Measurements from ENCODE around the gene HYAL3.

DNA sequence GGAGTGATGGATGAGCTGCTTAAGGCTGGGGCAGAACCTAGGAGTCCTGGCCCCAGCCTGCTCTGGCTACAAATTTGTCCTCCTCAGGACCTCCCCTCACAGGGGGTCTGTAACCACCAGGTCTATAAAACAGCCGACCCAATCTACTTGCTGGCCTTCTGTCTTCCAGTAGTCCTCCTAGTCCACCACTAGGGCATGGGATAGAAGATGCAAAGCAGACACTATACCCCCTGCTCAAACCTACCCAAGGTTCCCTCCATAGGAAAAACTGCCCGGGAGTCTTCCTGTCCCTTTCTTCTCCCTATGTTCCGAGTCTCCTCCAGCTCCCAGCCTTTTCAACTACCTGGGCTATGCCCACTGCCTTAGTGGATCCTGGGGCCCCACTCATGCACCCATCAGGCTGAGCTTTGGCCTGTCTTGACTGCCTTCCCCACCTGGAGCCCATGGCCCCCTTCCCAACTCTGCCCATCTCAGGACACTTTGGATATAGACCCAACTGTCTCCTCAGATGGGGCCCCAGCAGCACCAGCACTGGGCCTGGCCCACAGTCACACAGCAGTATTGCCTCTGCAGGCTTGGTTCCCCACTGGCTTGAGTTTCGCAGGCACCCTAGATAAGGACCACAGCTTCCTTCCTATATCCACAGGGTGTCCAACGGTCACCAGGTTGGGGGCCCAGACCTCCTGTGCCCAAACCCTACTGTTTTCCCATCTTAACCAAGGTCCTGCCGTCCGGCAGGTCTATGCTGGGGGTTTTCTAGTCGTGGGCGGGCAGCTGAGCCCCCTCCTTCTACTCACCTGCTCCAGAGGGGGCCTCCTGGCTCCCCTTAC is 1.1 kb downstream of the HYAL3 start:
- TF ChIP-seq, protein P1, sequence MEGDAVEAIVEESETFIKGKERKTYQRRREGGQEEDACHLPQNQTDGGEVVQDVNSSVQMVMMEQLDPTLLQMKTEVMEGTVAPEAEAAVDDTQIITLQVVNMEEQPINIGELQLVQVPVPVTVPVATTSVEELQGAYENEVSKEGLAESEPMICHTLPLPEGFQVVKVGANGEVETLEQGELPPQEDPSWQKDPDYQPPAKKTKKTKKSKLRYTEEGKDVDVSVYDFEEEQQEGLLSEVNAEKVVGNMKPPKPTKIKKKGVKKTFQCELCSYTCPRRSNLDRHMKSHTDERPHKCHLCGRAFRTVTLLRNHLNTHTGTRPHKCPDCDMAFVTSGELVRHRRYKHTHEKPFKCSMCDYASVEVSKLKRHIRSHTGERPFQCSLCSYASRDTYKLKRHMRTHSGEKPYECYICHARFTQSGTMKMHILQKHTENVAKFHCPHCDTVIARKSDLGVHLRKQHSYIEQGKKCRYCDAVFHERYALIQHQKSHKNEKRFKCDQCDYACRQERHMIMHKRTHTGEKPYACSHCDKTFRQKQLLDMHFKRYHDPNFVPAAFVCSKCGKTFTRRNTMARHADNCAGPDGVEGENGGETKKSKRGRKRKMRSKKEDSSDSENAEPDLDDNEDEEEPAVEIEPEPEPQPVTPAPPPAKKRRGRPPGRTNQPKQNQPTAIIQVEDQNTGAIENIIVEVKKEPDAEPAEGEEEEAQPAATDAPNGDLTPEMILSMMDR (IDR thresholded peaks at IDR 0.05; ENCODE audit: insufficient read depth, low read length, poor library complexity, severe bottlenecking) = no peak
- no peak for TF ChIP-seq EZH2phosphoT487 (conservative IDR thresholded peaks at IDR 0.05; ENCODE audit: low read length)
